HepG2 (cell line): ENCODE measurements around the gene MSANTD2. TPM values are rescaled to one million over a fixed set of nuclear protein-coding genes. Genes with fewer than 3 reads are reported as not detected.

Source experiments
- ATAD3A ChIP-seq: sonication (generic); formaldehyde crosslinking; IDR thresholded peaks from 2 replicates; pipeline ENCODE4 v1.4.0; 2020; ENCODE audit warnings: missing genetic modification reagents
- CCDC6 ChIP-seq: sonication (generic); formaldehyde crosslinking; IDR thresholded peaks from 2 replicates; pipeline ENCODE4 v1.8.1; 2022; ENCODE audit warnings: mild to moderate bottlenecking, missing genetic modification reagents, moderate library complexity
- MAFF ChIP-seq: IDR thresholded peaks from 2 replicates; pipeline ENCODE4 v1.6.1; 2011; ENCODE audit warnings: low read depth, low read length, improper control_type of control experiment
- MTF2 ChIP-seq: sonication (generic); formaldehyde crosslinking; IDR thresholded peaks from 2 replicates; pipeline ENCODE4 v1.5.0; 2020; ENCODE audit warnings: missing genetic modification reagents, borderline replicate concordance
- NCOA2 ChIP-seq: sonication (generic); formaldehyde crosslinking; IDR thresholded peaks from 2 replicates; pipeline ENCODE4 v1.8.0; 2022; ENCODE audit warnings: inconsistent platforms
- NFATC3 ChIP-seq: sonication (generic); formaldehyde crosslinking; IDR thresholded peaks from 2 replicates; pipeline ENCODE4 v1.5.1; 2020; ENCODE audit warnings: mild to moderate bottlenecking, missing genetic modification reagents
- PCBP2 ChIP-seq: fragments of 200-400 bp; formaldehyde crosslinking; optimal IDR thresholded peaks from 2 replicates; pipeline ENCODE3; 2018; ENCODE audit warnings: low read length, low read depth; ENCODE audit not compliant: poor library complexity, severe bottlenecking
- PHB2 ChIP-seq: fragments of 450-650 bp; IDR thresholded peaks from 2 replicates; pipeline ENCODE4 v1.6.1; 2018; ENCODE audit not compliant: partially characterized antibody
- PPARG ChIP-seq: conservative IDR thresholded peaks from 2 replicates; pipeline ENCODE4 v1.6.1; 2016; ENCODE audit warnings: missing biosample characterization, missing genetic modification reagents
- XBP1 ChIP-seq: sonication (generic); formaldehyde crosslinking; IDR thresholded peaks from 2 replicates; pipeline ENCODE4 v1.5.0; 2020; ENCODE audit warnings: missing genetic modification reagents
- ZFYVE20 ChIP-seq: sonication (generic); formaldehyde crosslinking; IDR thresholded peaks from 2 replicates; pipeline ENCODE4 v1.8.0; 2023; ENCODE audit warnings: low read depth, mild to moderate bottlenecking, moderate library complexity, missing genetic modification reagents, borderline replicate concordance
- ZMYM4 ChIP-seq: sonication (generic); formaldehyde crosslinking; IDR thresholded peaks from 2 replicates; pipeline ENCODE4 v1.8.1; 2023; ENCODE audit warnings: mild to moderate bottlenecking, missing genetic modification reagents
- ZNF263 ChIP-seq: sonication (generic); formaldehyde crosslinking; IDR thresholded peaks from 2 replicates; pipeline ENCODE4 v1.4.0; 2020; ENCODE audit warnings: missing genetic modification reagents
- ZNF292 ChIP-seq: sonication (generic); formaldehyde crosslinking; IDR thresholded peaks from 2 replicates; pipeline ENCODE4 v1.8.1; 2022; ENCODE audit warnings: mild to moderate bottlenecking, low read depth, missing genetic modification reagents, borderline replicate concordance
- ZNF33B ChIP-seq: sonication (generic); formaldehyde crosslinking; IDR thresholded peaks from 2 replicates; pipeline ENCODE4 v1.5.1; 2020; ENCODE audit warnings: mild to moderate bottlenecking, missing genetic modification reagents
- ZNF891 ChIP-seq: sonication (generic); formaldehyde crosslinking; IDR thresholded peaks from 2 replicates; pipeline ENCODE4 v1.5.0; 2020; ENCODE audit warnings: mild to moderate bottlenecking, missing genetic modification reagents
- polyA plus RNA-seq, 8 experiments: library from polyadenylated mRNA; depleted of rRNA in 3 of 8; stranded (reverse) in 7 of 8; unstranded in 1 of 8; fragments of >200 nt; fragmentation: Illumina TruSeq in 4 of 8; extraction: Trizol in 4 of 8; gene quantifications; 2 replicates each; pipeline versions ENCODE4 v1.2.1 to v1.2.3, GENCODE V29; 2011 to 2016; ENCODE audit warnings: low read depth in 4 of 8, missing spikeins in 1 of 8, mixed read lengths in 1 of 8; ENCODE audit not compliant: insufficient read depth in 1 of 8
- total RNA-seq, 5 experiments: library from RNA; depleted of rRNA; stranded (reverse); fragments of >200 nt; fragmentation: Illumina TruSeq; extraction: Trizol; gene quantifications; 2 replicates each; pipeline ENCODE4 v1.2.3, GENCODE V29; 2016; ENCODE audit warnings: low read depth in 1 of 5
- TF ChIP-seq, protein P1 (sequence below): sonication (generic); formaldehyde crosslinking; conservative IDR thresholded peaks from 2 replicates; pipeline ENCODE4 v1.4.0; 2020; ENCODE audit warnings: missing genetic modification reagents
- TF ChIP-seq, protein P2 (sequence below): sonication (generic); formaldehyde crosslinking; IDR thresholded peaks from 2 replicates; pipeline ENCODE4 v1.4.0; 2020; ENCODE audit warnings: low read depth, mild to moderate bottlenecking, missing genetic modification reagents
- TF ChIP-seq, protein P3 (sequence below): sonication (generic); IDR thresholded peaks from 2 replicates; pipeline ENCODE4 v1.6.1; 2016; ENCODE audit warnings: low read depth, borderline replicate concordance
- TF ChIP-seq, protein P4 (sequence below): sonication (generic); formaldehyde crosslinking; IDR thresholded peaks from 2 replicates; pipeline ENCODE4 v1.5.0; 2020; ENCODE audit warnings: missing genetic modification reagents
- TF ChIP-seq, protein P5 (sequence below): sonication (generic); formaldehyde crosslinking; IDR thresholded peaks from 2 replicates; pipeline ENCODE4 v1.4.0; 2020; ENCODE audit warnings: low read depth, missing genetic modification reagents

Gene MSANTD2
- total and polyA plus RNA-seq, 2 of the 13 experiments (the other 11 are each of a cell fraction or from before 2014, with no cell fraction given) = 8.7 to 10.1 TPM

DNA sequence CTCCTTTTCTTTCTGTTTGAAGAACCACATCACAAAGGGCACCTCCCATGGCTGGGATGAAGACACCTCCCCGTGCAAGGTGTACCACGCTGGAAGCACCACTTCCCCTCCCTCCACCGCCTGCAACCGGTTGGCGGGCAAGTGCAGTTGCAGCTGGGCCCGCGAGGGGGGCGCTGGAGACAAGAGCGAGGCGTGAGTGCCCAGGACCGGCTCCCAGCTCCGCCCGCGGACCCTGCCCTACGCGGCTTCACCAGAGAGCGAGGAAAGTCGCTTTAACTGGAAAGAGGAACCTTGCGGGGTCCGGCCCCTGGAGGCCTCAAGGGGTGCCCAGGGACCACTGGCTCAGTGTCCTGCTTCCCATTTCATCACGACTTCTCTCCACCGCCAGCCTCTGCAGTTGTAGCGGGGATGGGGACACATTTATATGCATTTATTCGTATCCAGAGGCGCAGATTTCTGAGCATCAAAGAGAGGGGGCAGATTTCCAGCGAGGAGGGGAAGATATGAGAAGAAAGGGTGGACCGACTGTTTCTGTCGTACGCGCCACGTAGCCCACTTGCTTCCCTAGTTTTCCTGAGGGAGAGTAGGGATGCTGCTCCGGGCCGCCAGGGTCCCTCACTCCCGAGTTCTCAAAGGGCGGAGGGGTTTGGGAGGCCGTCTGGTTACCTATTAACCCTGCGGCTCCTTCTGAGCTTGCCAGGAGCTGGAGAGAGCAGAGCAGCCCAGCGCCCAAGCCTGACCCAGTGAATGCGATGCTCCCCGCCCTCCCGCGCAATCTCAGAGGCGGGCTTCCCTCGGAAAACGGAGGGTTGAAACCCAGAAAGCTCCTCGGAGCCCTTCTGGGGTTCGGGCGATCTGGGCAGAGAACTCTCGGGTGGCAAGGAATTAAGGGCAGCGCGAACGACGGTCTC, 41.6 kb downstream of the MSANTD2 start (continued):
- TF ChIP-seq NCOA2 (CRISPR knock-in tag) (0 out of 2 replicates have a peak, but pooled peaks have one; percentile 13), ZNF263 (CRISPR knock-in tag) (no peak), MTF2 (no peak; the same call in 1 of the 2 replicates), ZMYM4 (CRISPR knock-in tag) (no peak), NFATC3 (CRISPR knock-in tag) (no peak), ZNF292 (CRISPR knock-in tag) (no peak), CCDC6 (CRISPR knock-in tag) (no peak), PCBP2 (no peak), PPARG (CRISPR knock-in tag) (no peak), ZFYVE20 (CRISPR knock-in tag) (no peak), ZNF891 (CRISPR knock-in tag) (no peak), ZNF33B (CRISPR knock-in tag) (0 out of 2 replicates have a peak, but pooled peaks have one; percentile 64), XBP1 (CRISPR knock-in tag) (no peak), MAFF (no peak), ATAD3A (CRISPR knock-in tag) (no peak), PHB2 (no peak)
- TF ChIP-seq, protein P1, sequence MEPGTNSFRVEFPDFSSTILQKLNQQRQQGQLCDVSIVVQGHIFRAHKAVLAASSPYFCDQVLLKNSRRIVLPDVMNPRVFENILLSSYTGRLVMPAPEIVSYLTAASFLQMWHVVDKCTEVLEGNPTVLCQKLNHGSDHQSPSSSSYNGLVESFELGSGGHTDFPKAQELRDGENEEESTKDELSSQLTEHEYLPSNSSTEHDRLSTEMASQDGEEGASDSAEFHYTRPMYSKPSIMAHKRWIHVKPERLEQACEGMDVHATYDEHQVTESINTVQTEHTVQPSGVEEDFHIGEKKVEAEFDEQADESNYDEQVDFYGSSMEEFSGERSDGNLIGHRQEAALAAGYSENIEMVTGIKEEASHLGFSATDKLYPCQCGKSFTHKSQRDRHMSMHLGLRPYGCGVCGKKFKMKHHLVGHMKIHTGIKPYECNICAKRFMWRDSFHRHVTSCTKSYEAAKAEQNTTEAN (CRISPR knock-in tag) = no peak
- TF ChIP-seq, protein P2, sequence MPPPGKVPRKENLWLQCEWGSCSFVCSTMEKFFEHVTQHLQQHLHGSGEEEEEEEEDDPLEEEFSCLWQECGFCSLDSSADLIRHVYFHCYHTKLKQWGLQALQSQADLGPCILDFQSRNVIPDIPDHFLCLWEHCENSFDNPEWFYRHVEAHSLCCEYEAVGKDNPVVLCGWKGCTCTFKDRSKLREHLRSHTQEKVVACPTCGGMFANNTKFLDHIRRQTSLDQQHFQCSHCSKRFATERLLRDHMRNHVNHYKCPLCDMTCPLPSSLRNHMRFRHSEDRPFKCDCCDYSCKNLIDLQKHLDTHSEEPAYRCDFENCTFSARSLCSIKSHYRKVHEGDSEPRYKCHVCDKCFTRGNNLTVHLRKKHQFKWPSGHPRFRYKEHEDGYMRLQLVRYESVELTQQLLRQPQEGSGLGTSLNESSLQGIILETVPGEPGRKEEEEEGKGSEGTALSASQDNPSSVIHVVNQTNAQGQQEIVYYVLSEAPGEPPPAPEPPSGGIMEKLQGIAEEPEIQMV (CRISPR knock-in tag) = 0 out of 2 replicates have a peak, but pooled peaks have one; percentile 63
- TF ChIP-seq, protein P3, sequence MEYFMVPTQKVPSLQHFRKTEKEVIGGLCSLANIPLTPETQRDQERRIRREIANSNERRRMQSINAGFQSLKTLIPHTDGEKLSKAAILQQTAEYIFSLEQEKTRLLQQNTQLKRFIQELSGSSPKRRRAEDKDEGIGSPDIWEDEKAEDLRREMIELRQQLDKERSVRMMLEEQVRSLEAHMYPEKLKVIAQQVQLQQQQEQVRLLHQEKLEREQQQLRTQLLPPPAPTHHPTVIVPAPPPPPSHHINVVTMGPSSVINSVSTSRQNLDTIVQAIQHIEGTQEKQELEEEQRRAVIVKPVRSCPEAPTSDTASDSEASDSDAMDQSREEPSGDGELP = peak; percentile 31; the same call in 1 of the 2 replicates
- TF ChIP-seq, protein P4, sequence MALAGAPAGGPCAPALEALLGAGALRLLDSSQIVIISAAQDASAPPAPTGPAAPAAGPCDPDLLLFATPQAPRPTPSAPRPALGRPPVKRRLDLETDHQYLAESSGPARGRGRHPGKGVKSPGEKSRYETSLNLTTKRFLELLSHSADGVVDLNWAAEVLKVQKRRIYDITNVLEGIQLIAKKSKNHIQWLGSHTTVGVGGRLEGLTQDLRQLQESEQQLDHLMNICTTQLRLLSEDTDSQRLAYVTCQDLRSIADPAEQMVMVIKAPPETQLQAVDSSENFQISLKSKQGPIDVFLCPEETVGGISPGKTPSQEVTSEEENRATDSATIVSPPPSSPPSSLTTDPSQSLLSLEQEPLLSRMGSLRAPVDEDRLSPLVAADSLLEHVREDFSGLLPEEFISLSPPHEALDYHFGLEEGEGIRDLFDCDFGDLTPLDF (CRISPR knock-in tag) = no peak
- TF ChIP-seq, protein P5, sequence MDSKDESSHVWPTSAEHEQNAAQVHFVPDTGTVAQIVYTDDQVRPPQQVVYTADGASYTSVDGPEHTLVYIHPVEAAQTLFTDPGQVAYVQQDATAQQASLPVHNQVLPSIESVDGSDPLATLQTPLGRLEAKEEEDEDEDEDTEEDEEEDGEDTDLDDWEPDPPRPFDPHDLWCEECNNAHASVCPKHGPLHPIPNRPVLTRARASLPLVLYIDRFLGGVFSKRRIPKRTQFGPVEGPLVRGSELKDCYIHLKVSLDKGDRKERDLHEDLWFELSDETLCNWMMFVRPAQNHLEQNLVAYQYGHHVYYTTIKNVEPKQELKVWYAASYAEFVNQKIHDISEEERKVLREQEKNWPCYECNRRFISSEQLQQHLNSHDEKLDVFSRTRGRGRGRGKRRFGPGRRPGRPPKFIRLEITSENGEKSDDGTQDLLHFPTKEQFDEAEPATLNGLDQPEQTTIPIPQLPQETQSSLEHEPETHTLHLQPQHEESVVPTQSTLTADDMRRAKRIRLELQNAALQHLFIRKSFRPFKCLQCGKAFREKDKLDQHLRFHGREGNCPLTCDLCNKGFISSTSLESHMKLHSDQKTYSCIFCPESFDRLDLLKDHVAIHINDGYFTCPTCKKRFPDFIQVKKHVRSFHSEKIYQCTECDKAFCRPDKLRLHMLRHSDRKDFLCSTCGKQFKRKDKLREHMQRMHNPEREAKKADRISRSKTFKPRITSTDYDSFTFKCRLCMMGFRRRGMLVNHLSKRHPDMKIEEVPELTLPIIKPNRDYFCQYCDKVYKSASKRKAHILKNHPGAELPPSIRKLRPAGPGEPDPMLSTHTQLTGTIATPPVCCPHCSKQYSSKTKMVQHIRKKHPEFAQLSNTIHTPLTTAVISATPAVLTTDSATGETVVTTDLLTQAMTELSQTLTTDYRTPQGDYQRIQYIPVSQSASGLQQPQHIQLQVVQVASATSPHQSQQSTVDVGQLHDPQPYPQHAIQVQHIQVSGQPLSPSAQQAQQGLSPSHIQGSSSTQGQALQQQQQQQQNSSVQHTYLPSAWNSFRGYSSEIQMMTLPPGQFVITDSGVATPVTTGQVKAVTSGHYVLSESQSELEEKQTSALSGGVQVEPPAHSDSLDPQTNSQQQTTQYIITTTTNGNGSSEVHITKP = no peak
